Umbilical cord (tissue), 2 donors: ENCODE data around the gene PEMT. TPM values are rescaled to one million over a fixed set of nuclear protein-coding genes. Genes with fewer than 3 reads are reported as not detected.

Experiments
- DNase-seq: peaks from one replicate; pipeline ENCODE4 v3.0.0-alpha.2; 2015; ENCODE audit warnings: low spot score
- total RNA-seq: library from RNA; depleted of rRNA; stranded (reverse); fragments of >200 nt; gene quantifications from one replicate; pipeline ENCODE4 v1.2.3, GENCODE V29; 2014; ENCODE audit warnings: low replicate concordance; ENCODE audit not compliant: insufficient read depth

The PEMT gene
- total RNA-seq, 1 donor from 2014 or later = 23.4 TPM

DNA sequence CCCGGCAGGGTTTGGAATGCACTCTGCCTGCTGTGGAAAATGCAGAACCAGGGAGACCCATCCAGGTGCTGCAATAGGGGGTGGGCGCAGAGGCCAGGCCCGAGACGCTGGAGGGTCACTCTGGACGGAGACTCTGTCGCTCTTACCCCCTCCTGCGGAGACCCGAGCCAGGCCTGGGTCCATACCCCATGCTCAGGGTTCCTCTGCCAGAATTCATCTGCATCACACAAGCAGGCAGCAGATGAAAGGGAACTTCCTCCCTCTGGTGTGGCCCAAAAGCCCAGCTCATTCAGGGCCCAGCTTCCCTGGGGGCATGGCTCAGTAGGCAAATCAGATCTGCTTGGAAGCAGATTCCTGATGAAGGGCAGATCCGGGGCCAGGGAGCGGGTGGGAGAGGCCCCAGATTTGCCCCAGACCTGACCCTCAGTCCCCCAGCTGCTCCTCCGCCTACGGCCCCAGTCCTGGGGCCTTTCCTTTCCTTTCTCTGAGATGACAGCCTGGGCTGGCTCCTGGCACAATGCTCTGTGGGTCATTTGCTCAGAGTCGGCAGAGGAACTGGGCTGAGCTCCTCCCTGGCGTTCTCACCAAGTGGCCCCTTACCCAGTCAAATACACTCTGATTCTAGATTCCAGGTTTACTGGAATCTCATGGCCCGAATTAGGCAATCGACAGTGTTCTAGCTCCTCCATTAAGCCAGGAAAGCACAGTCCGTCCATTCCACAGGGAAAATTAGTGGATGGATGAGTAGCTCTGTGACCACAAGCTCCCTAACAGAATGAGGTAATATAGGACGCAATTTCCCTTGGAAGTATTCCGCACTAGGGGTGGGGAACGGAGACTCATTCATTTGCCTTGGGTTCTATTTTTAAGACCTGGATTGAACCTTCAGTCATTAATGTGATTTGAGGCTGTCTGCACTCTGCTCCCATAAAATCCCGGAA lies 76.2 kb downstream of the PEMT start:
- DNase-seq = peak; percentile 59

DNA sequence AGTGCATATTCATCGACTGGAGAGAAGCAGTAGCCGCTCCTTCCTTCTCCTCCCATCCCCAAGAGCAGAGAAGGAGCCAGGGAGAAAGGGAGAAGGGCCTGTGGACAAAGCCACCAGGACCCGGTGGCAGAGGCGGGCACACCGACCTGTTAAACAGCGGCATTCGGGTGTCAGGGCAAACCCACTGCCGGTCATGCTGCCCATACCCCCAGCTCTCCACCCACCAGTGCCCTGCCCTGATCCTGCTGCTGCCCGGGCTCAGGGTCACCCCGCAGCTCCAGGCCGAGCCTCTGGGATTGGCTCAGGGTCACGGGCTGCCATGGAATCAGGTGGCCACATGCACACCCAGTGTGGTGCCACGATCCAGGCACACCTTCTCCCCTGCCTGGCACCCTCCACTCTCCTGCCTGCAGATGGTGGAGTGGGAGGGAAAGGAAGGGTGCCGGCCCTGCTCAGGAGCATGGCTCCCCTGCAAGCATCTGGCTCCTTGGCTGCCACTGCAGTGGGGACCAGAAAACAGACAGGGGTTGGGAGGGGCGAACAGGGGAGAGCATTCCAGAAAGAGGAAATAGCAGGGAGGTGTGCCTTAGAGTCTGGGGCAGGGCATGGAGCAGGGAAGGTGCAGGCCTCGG lies 77.0 kb downstream of the PEMT start:
- DNase-seq = no peak

DNA sequence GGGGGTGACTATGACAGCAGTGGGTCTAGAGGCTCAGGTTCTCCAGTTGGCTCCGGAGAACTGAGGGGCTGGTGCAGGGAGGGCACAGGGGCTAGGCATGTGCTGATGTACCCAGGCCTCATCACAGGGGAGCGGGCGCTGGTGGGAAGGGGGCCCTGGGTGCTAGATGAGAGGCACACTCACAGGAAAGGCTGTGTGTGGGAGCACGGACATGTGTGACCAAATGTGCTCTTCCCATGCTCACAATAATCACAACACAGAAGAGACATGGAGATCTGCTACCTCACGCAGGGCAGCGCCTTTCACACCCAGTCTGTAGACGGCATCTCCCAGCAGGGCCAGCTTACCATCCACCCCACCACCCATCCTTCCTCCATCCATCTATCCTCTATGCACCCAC lies 77.9 kb downstream of the PEMT start:
- DNase-seq = no peak

DNA sequence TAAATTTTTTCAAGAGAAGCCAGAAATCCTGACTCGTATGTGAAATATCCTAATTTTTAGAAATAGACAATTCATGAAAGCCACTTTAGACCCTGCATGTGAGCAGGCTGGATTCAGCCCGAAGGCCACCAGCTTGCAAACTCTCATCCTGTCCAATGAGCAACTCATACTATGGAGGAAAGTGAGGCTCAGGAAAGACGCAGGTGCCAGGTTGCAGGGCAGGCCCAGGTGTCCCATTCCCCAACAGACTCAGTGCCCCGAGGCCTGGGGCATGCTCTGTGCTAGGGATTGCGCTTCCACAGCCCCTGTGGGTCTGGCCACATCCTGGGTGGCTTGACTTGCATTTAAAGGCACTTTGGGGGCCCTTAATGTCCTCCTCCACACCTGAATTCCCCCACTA lies 78.6 kb downstream of the PEMT start:
- no peak for DNase-seq

DNA sequence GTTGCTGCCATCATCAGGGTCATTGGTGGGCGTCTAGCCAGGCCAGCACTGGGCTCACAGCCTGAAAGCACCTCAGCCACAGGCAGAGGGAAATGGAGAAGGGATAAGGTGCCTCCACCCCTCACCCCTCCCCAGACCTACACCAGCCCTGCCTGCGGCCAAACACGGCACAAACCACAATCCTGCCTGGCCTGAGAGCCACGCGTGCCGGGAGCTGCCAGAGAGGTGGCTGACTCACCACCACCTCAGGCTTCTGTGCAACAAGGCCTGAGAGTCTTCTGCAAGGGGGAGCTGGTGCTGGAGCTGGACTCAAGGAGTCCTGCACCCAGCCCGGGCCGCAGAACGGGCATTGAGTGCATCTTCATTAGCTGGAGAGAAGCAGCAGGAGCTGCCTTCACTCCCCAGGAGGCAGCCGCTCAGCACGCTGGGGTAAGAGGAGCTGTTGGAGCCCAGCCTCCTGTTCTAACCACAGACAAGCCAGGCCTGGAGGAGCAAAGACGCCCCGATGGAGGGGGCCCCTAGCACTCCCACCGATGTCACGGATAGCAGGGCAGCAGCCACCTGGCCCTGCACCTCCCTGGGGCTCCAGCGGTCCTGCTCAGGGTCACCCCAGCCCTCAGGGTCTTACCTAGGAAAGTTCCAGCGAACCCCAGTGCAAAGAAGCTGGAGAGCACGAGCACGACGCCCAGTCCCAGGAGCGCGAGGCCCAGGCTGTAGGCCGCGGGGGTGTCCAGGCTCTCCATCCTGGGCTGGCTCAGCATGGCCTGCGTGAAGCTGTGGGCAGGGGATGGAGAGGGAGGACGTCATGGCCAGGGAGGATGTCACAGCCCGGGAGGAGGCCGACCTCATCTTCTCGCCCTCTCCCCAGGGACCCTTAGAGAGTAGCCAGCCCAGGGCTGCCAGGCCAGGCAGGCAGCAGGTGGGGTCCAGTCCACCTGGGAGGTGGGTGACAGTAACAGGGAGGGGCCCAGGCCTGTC lies 79.3 kb downstream of the PEMT start:
- DNase-seq = no peak

DNA sequence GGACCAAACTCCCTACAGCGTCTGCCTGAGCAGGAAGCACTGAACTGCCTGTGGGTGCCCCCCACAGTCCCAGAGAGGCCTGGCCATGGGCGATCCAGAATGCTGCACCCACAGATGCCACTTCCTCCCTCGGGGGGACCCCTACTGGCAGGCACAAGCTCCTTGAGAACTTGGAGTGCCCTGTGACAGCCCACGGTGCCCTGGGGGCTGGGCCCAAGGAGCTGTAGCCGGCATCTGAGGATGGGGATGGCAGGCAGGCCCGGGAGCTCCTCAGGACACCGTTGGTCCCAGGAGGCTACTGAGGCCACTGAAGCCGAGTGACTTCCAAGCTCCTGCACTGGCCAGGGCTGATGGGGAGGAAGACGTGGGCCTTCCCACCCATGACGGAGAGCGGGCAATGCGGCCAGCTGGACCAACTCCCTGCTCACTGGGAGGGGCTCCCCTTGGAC lies 80.2 kb downstream of the PEMT start:
- DNase-seq = no peak

DNA sequence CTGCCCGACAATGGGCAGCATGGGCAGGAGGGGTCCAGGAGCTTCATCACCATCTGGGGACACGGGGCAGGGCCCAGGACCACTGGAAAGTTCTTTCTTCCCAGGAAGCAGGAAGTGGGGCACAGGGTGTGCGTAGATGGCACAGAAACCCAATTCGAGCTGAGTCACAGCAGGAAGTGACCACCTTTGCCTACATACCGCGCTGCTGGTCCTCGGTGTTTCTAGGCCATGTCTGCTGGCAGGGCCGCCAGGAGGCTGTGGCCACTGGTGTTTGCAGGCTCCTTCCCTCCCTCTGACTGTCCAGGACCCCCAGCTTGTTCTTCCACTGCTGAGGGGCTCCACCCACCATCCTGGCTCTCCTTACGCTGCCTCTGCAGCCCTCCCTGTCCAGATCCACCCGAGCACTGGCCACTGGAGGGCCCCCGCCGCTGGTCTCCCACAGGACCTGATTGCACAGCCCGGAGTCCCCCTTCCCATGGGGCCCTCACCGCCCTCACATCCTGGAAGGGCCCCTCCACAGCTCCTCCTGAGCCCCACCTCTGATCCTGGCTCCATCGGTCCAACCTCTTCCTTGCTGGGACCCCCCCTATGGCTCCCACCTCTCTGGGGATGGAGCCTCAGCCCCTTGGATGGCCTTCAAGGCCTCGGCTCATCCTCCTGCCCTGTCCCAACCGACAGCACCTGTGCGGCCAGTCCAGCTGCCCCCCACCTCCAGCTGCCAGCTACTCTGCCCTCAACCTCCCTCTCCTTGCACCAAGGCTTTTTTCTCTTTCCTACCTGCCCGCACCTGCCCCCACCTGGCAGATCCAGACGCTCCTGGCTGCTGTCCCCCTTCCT lies 80.8 kb downstream of the PEMT start:
- DNase-seq = no peak

DNA sequence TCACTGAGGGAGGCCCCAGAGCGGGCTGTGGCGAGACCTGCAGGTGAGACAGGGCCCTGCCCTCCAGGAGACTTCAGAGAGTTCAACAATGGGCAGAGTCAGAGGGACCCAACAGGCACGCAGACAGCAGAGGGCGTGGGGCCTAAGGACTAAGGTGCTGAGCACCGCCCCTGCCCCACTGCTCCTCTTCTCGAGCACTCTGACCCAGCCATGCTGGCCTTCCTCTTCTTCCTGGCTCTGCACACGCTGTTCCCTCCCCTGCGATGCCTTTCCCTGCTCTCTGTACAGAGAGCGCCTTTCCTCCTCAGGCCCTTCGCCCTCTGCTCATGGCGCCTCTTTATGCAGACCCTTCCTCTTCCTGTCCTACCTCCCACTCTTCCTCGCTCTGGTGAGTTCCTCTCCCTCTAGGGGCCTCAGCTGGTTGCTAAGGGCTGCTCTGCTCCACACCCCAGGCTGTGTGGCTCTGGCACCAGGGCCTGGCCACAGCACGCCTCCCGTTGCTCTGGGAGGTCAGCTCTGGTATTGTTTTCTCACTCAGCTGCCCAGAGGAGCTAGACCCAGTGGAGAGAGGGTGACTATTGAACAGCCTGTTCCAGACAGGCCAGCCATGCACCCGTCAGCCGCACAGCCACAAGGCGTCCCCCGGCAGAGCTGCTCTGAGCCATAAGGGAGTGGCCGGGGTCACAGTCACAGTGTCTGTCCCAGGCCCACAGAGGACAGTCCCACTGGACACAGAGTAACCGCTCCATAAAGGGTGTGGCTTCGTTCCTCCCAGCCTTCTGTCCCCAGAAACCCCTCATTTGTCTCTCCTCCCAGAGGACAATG lies 81.7 kb downstream of the PEMT start:
- no peak for DNase-seq

DNA sequence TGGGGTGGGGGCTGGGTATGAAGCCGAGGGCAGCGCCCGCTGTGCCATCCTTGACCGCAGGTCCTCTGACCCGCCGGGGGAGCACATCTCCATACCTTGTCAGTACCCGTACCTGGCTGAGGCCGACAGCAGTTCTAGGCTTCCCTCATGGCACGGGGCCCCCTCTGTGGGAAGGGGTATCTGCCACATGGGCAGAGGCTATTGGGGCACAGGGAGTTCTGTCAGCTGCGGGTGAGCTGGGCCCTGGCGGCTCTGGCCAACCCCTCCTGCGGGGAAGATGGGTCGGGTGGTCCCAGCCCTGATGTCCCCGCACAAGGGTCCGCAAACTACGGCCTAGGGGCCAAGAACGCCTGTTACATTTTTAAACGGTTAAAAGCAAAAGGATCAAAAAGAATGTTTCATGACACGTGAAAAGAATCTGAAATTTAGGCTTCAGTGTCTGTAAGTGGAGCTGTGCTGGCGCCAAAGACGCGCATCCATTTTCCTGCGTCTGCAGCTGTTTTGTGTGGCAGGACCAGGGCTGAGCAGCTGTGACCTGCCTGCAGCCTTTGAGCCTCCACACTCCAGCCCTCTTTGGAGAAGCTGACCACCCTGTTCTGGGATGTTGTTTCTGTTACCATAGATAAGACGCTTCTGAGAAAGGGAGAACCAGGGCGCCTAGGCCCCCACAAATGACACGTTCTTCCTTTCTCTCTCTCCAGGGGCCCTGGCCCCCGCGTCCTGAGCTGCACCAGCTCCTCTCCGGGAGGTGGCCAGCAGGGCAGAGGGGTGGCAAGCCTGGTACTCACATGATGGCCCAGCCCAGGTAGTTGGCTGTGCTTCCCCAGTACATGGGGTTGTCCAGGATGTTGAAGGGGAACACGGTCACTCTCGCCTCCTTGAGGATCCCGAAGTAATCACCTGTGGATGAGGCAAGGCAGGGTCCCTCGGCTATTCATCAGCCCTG lies 82.6 kb downstream of the PEMT start:
- no peak for DNase-seq

DNA sequence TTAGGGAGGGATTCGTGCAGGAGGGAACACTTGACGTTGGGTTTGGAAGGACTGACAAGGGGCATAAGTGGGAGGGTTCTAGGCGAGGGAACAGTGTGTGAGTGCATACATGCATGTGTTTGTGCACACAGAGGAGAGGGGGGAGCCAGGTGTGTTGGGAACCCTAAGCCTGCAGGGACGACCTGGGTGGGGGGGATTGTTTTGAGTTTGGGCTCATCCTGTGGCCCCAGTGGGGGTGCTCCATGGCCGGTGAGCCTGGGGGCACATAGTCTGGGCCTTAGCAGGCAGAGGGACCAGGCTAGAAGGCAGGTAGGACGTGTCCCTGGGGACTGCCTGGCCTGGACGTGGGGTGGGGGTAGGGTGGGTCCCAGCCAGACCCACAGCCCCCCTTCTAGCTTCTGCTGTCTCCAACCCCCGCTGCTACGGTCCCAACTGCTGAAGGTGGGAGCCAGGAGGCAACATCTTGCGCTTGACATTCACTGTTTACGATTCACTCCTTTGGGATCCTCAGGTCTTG lies 83.4 kb downstream of the PEMT start:
- DNase-seq = no peak

DNA sequence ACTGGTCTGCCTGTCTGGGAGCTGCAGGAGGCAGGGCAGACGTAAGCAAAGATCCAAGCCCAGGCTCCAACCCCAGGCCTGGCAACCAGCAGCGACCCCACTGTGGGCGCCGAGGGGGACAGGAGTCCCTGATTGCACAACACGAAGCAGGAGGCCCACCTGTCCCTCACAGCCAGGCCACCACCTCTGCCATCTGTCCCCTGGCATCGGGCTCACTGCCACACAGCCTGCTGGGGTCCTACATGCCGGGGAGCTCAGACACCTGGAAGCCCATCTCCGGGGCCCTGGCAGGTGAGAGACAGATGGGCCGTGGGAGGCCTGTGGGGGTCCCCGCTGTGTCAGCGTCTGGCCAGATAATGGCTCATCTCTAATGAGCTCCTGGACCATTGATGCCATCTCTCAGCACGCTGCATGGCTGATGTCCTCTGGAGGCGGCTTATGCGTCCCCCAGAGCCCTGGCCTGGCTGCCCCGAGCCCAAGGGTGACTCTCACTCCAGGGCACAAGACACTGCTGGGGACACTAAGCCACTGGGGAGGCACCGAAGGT lies 84.0 kb downstream of the PEMT start:
- no peak for DNase-seq

DNA sequence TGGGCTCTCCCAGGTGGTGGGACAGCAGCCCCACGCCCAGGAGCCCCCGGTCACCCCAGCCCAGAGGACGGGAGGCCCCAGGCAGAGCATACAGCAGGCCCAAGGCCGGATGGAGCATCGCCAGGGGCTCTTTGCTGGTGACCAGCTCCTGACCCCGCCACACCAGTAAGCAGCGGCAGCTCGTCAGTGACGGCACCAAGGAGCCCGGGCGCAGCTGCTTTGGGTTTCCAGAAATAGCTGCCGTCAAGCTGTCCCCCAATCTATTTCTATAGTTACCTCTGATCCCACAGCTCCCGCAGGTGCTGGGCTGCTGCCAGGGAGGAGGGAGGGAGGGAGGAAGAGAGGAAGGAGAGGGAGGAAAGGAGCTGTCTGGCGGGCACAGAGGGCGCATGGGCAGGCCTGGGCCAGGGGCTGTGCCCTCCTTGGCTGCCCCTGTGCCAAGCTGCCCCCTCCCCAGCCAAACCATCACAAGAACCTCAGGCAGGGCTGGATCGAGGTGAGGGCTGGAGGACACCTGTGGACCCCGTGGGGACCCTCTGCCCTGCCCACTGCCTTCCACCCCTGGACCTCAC lies 84.5 kb downstream of the PEMT start:
- no peak for DNase-seq

DNA sequence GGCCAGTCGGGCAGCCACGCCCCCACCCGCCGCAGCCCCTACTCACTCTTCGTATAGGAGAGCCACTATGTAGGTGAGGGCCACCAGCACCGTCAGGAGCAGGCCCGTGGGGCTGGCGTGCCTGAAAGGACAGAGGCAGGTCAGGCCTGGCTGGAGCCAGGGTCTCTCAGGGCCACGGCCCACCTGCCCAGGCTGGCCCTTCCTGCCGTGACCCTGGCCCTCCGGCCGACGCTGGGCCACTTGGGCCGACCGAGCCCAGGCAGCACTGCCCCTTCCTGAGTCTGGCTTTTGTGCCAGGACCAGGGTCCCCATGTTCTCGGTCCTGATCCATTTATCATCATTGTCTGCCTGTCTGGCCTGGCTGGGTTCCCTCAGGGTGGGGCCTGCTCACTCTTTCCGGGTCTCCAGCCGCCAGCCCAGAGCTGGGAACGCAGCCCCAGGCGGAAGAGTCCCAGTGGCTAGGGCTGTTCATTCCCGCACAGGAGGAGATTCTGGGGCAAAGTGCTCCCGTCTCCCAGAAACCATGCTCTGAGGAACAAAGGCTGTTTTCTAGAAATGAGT lies 85.2 kb downstream of the PEMT start:
- no peak for DNase-seq

DNA sequence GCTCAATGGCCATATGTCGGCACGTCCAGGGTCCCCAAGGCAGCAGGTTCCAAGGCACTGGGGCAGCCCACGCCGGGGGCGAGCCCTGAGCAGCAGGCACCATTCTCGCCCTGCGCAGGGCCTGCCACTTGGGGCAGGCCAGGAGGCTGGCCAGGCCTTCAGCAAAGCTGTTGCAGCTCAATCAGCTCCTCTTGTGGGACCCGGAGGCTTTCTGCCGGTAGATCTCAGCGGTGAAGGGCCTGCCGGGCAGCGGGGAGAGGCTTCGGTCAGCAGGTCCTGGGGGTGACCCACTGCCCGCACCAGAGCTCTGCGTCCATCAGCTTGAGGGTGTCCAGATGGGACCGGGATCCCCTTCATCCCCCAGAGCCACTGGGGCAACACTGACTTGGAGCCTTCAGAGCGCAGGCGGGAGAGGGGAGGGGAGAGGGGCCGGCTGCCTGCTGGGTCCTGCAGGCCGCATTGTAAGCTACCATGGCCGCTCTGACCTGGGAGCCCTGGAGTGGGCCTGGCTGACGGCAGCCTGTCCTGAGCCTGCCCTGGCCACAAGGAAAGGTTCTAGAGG lies 85.8 kb downstream of the PEMT start:
- DNase-seq = no peak

DNA sequence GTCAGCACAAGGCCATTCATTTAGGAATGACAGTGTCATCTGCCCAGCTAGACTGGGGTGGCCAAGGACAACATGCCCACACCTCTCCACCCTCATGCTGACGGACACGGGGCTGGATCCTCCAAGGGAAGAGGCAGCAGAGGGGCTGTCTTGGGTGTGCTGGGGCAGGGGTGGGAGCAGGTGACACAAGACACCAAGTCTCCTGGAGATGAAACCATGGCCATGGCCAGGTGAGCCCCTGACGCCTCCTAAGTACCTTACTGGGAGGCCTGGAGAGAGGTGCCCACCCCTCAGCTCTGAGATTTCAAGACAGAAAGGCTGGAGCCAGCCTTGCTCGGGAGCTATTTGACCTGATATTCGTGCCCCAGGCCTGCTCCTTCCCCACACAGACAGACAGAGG lies 86.4 kb downstream of the PEMT start:
- DNase-seq = no peak

DNA sequence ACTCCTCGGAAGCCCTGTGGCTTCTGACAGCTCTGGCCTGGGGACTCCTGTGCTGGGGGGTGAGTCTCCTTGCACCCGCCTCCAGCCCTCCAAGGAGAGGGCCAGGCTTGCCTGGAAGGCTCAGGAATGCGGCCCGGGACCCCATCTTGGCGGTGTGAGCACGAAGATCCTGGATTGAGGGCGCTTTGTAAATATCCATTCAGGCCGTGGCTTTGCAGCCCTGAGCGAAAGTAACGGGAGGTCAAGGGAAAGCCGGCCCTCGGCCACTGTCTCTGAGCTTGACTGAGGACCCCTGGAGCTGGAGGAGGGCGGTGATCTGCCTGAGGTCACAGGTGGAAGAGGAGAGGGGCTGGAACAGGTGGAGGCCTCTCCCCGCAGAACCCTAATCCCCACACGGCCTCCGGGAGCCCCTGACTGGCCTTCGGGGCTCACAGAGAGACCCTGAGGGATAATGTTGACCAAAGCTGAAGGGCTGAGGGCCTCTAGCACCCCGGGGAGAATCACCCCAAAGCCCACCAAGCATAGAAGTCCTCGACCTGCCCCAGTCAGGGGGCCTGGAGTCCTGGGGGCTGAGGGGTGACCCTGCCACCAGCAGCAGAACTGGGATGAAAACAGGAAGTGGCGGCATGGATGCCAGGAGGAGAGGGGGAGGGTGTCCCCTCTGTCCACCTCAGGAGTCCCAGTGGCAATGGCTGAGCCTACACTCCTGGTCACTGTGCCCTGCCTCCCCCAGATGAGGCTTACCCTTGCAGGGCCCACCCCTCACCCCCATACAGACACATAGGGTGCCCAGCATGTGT lies 87.0 kb downstream of the PEMT start:
- no peak for DNase-seq
